SJSA1 (cell line): ENCODE results near the gene OSBPL6. TPM values are rescaled to one million over a fixed set of nuclear protein-coding genes. Genes with fewer than 3 reads are reported as not detected.
"Not testable (repeated sequence)": the region's sequence is repeated elsewhere in the genome, so short reads cannot be mapped to it uniquely, and the experiment has no call there.

Source experiments
- DNase-seq, 2 experiments: peaks; one replicate each; pipeline ENCODE4 v3.0.0-alpha.2; 2015 to 2020; ENCODE audit warnings: low spot score in 2 of 2, low read depth in 1 of 2
- H3K27ac ChIP-seq: fragments of 250-450 bp; sonication (Bioruptor Pico); 2 replicates; pipeline ENCODE4 v1.5.1; 2020; ENCODE audit warnings: mild to moderate bottlenecking, moderate library complexity
- H3K27me3 ChIP-seq: fragments of 250-450 bp; sonication (Bioruptor Pico); replicated peaks from 2 replicates; pipeline ENCODE4 v1.5.1; 2020; ENCODE audit warnings: mild to moderate bottlenecking, moderate library complexity
- H3K36me3 ChIP-seq: fragments of 250-450 bp; sonication (Bioruptor Pico); 2 replicates; pipeline ENCODE4 v1.5.1; 2020; ENCODE audit warnings: mild to moderate bottlenecking
- H3K4me1 ChIP-seq: fragments of 250-450 bp; sonication (Bioruptor Pico); replicated peaks from 2 replicates; pipeline ENCODE4 v1.6.1; 2021; ENCODE audit warnings: mild to moderate bottlenecking
- H3K4me3 ChIP-seq: fragments of 250-450 bp; sonication (Bioruptor Pico); 2 replicates; pipeline ENCODE4 v1.5.1; 2020; ENCODE audit warnings: mild to moderate bottlenecking
- H3K9me3 ChIP-seq: fragments of 250-450 bp; sonication (Bioruptor Pico); replicated peaks from 2 replicates; pipeline ENCODE4 v1.5.1; 2020; ENCODE audit warnings: mild to moderate bottlenecking
- total RNA-seq: library from RNA; depleted of rRNA; stranded (reverse); fragments of >200 nt; shearing (Covaris generic); gene quantifications from 2 replicates; pipeline ENCODE4 v1.2.3, GENCODE V29; 2014; rRNA removed

The OSBPL6 gene
- 0.03 and 0.95 TPM in 2 replicates for total RNA-seq

GRCh38 chr2:178193823-178194599, at the start of gene OSBPL6:
TSS of gene OSBPL6 (plus strand) at chr2:178194512. CDS start at chr2:178306185, 111,673 bp downstream.
- H3K27me3 ChIP-seq = peaks cover 22% of the 10 kb centered on the region
- H3K4me1 ChIP-seq = peaks cover 24% of the 10 kb centered on the region
- 0 out of 2 replicates have a peak, but pooled peaks cover 2% of the 10 kb centered on the region for H3K9me3 ChIP-seq
- DNase-seq = peak; percentile 70 to 83
- peak within 1 kb of the TSS; percentile 76 for H3K4me3 ChIP-seq
- H3K36me3 ChIP-seq = peaks cover 9% of the 10 kb centered on the region
- peak within 1 kb of the TSS; percentile 17; the same call in 1 of the 2 replicates for H3K27ac ChIP-seq

- Histone ChIP-seq H3K27me3 (no peaks in the 10 kb centered on the region), H3K9me3 (no peaks in the 10 kb centered on the region), H3K36me3 (no peaks in the 10 kb centered on the region), H3K4me3 (no peak overlapping the region), H3K4me1 (peaks cover 4% of the 10 kb centered on the region; the same call in 1 of the 2 replicates), H3K27ac (no peak overlapping the region)
- peak in 1 of 2 experiments; percentile 24 for DNase-seq
Observed at GRCh38 chr2:178152033-178152432, 42.3 kb upstream of the OSBPL6 start.

- DNase-seq = no peak
- H3K4me3 ChIP-seq = no peak overlapping the region
- H3K4me1 ChIP-seq = peaks cover 4% of the 10 kb centered on the region; the same call in 1 of the 2 replicates
- H3K27me3 ChIP-seq = no peaks in the 10 kb centered on the region
- H3K36me3 ChIP-seq = no peaks in the 10 kb centered on the region
- H3K27ac ChIP-seq = no peak overlapping the region
- no peaks in the 10 kb centered on the region for H3K9me3 ChIP-seq
Observed at GRCh38 chr2:178152542-178152941, 41.8 kb upstream of the OSBPL6 start.

GRCh38 chr2:178152977-178153376, 41.3 kb upstream of the OSBPL6 start:
- Histone ChIP-seq H3K9me3 (no peaks in the 10 kb centered on the region), H3K4me3 (no peak overlapping the region), H3K27ac (no peak overlapping the region), H3K27me3 (no peaks in the 10 kb centered on the region), H3K4me1 (peaks cover 4% of the 10 kb centered on the region; the same call in 1 of the 2 replicates), H3K36me3 (no peaks in the 10 kb centered on the region)
- no peak for DNase-seq

- H3K27ac ChIP-seq, H3K4me3 ChIP-seq, H3K36me3 ChIP-seq, H3K27me3 ChIP-seq, H3K4me1 ChIP-seq, DNase-seq, H3K9me3 ChIP-seq: not testable (repeated sequence)
Observed at GRCh38 chr2:178153878-178154277, 40.4 kb upstream of the OSBPL6 start.

- Histone ChIP-seq H3K36me3 (no peaks in the 10 kb centered on the region), H3K27me3 (no peaks in the 10 kb centered on the region), H3K9me3 (no peaks in the 10 kb centered on the region), H3K27ac (no peak overlapping the region), H3K4me3 (no peak overlapping the region), H3K4me1 (peaks cover 4% of the 10 kb centered on the region; the same call in 1 of the 2 replicates)
- DNase-seq = no peak
Observed at GRCh38 chr2:178155524-178155923, 38.8 kb upstream of the OSBPL6 start.

- no peak overlapping the region for H3K27ac ChIP-seq
- H3K36me3 ChIP-seq = no peaks in the 10 kb centered on the region
- no peaks in the 10 kb centered on the region for H3K27me3 ChIP-seq
- DNase-seq = no peak
- no peaks in the 10 kb centered on the region for H3K9me3 ChIP-seq
- H3K4me1 ChIP-seq = no peaks in the 10 kb centered on the region
- H3K4me3 ChIP-seq = no peak overlapping the region
Observed at GRCh38 chr2:178157574-178157973, 36.7 kb upstream of the OSBPL6 start.

GRCh38 chr2:178159966-178160365, 34.3 kb upstream of the OSBPL6 start:
- 0 out of 2 replicates have a peak, but pooled peaks cover 4% of the 10 kb centered on the region for H3K27me3 ChIP-seq
- no peak overlapping the region for H3K27ac ChIP-seq
- no peaks in the 10 kb centered on the region for H3K9me3 ChIP-seq
- H3K4me1 ChIP-seq = no peaks in the 10 kb centered on the region
- H3K36me3 ChIP-seq = no peaks in the 10 kb centered on the region
- H3K4me3 ChIP-seq = no peak overlapping the region
- no peak for DNase-seq

- Histone ChIP-seq H3K27me3 (0 out of 2 replicates have a peak, but pooled peaks cover 4% of the 10 kb centered on the region), H3K27ac (no peak overlapping the region), H3K4me3 (no peak overlapping the region), H3K36me3 (no peaks in the 10 kb centered on the region), H3K4me1 (no peaks in the 10 kb centered on the region), H3K9me3 (no peaks in the 10 kb centered on the region)
- DNase-seq = no peak
Observed at GRCh38 chr2:178160601-178161000, 33.7 kb upstream of the OSBPL6 start.

- H3K4me1 ChIP-seq = no peaks in the 10 kb centered on the region
- H3K27ac ChIP-seq = no peak overlapping the region
- no peak overlapping the region for H3K4me3 ChIP-seq
- 0 out of 2 replicates have a peak, but pooled peaks cover 4% of the 10 kb centered on the region for H3K27me3 ChIP-seq
- no peaks in the 10 kb centered on the region for H3K36me3 ChIP-seq
- no peak for DNase-seq
- H3K9me3 ChIP-seq = no peaks in the 10 kb centered on the region
Observed at GRCh38 chr2:178163395-178163794, 30.9 kb upstream of the OSBPL6 start.

GRCh38 chr2:178163911-178164310, 30.4 kb upstream of the OSBPL6 start:
- 0 out of 2 replicates have a peak, but pooled peaks cover 4% of the 10 kb centered on the region for H3K27me3 ChIP-seq
- H3K9me3 ChIP-seq = no peaks in the 10 kb centered on the region
- DNase-seq = no peak
- no peaks in the 10 kb centered on the region for H3K4me1 ChIP-seq
- no peak overlapping the region for H3K27ac ChIP-seq
- H3K4me3 ChIP-seq = no peak overlapping the region
- no peaks in the 10 kb centered on the region for H3K36me3 ChIP-seq

GRCh38 chr2:178173657-178174056, 20.7 kb upstream of the OSBPL6 start:
- H3K36me3 ChIP-seq = no peaks in the 10 kb centered on the region
- H3K4me3 ChIP-seq = no peak overlapping the region
- H3K27ac ChIP-seq = no peak overlapping the region
- H3K4me1 ChIP-seq = no peaks in the 10 kb centered on the region
- DNase-seq = no peak
- H3K9me3 ChIP-seq = no peaks in the 10 kb centered on the region
- no peaks in the 10 kb centered on the region for H3K27me3 ChIP-seq

GRCh38 chr2:178177066-178177679, 17.1 kb upstream of the OSBPL6 start:
- H3K9me3 ChIP-seq = no peaks in the 10 kb centered on the region
- no peak overlapping the region for H3K4me3 ChIP-seq
- no peak for DNase-seq
- H3K4me1 ChIP-seq = no peaks in the 10 kb centered on the region
- no peaks in the 10 kb centered on the region for H3K36me3 ChIP-seq
- no peak overlapping the region for H3K27ac ChIP-seq
- no peaks in the 10 kb centered on the region for H3K27me3 ChIP-seq

- H3K9me3 ChIP-seq, H3K27ac ChIP-seq: not testable (repeated sequence)
Observed at GRCh38 chr2:178180648-178181047, 13.7 kb upstream of the OSBPL6 start.

More at GRCh38 chr2:178180648-178181047, 13.7 kb upstream of the OSBPL6 start:
- not testable (repeated sequence) for DNase-seq, H3K27me3 ChIP-seq, H3K4me3 ChIP-seq, H3K36me3 ChIP-seq, H3K4me1 ChIP-seq
